GM23248 (cell line): ENCODE results near the gene RAB3B.

ENCODE experiments used
- EZH2 ChIP-seq: fragments of 200-600 bp; sonication (generic); IDR thresholded peaks from 2 replicates; pipeline ENCODE4 v1.6.1; 2018; ENCODE audit warnings: antibody characterized with exemption, mild to moderate bottlenecking; ENCODE audit not compliant: insufficient read depth, poor library complexity, severe bottlenecking
- EZH2phosphoT487 ChIP-seq: fragments of 200-600 bp; sonication (generic); IDR thresholded peaks from 2 replicates; pipeline ENCODE4 v1.6.1; 2018; ENCODE audit warnings: antibody characterized with exemption, moderate library complexity, mild to moderate bottlenecking, low read depth; ENCODE audit not compliant: insufficient read depth

GRCh38 chr1:52007215-52008002 lies 16.9 kb upstream of the RAB3B start:
- TF ChIP-seq EZH2: no peak
- TF ChIP-seq EZH2phosphoT487: no peak
